ENCODE data around the gene ACR. TPM values are rescaled to one million over a fixed set of nuclear protein-coding genes. Genes with fewer than 3 reads are reported as not detected.

ACR gene
- total and polyA plus RNA-seq, 9 donors = 0.09 to 0.46 (median 0.19) TPM

- peaks cover 25% of the 10 kb centered on the region for H3K4me1 ChIP-seq (ENCODE audit: control insufficient read depth, insufficient read depth, low read length)
- H3K27ac ChIP-seq (ENCODE audit: low read length) = no peak overlapping the region
- no peak overlapping the region for H3K4me3 ChIP-seq (ENCODE audit: low read length)
- H3K27me3 ChIP-seq (ENCODE audit: control insufficient read depth, insufficient read depth, low read length) = peaks cover 21% of the 10 kb centered on the region
- no peaks in the 10 kb centered on the region for H3K36me3 ChIP-seq (ENCODE audit: control insufficient read depth, insufficient read depth, low read length)
- no peaks in the 10 kb centered on the region for H3K9me3 ChIP-seq (replicated peaks; ENCODE audit: control insufficient read depth, low read depth, low read length)
- no peak for DNase-seq
- WGBS (ENCODE audit: insufficient coverage) = 87% methylated on average over 12 of the region's 13 CpGs
Measured at GRCh38 chr22:50716290-50717024, 21.5 kb upstream of the ACR start.

DNA sequence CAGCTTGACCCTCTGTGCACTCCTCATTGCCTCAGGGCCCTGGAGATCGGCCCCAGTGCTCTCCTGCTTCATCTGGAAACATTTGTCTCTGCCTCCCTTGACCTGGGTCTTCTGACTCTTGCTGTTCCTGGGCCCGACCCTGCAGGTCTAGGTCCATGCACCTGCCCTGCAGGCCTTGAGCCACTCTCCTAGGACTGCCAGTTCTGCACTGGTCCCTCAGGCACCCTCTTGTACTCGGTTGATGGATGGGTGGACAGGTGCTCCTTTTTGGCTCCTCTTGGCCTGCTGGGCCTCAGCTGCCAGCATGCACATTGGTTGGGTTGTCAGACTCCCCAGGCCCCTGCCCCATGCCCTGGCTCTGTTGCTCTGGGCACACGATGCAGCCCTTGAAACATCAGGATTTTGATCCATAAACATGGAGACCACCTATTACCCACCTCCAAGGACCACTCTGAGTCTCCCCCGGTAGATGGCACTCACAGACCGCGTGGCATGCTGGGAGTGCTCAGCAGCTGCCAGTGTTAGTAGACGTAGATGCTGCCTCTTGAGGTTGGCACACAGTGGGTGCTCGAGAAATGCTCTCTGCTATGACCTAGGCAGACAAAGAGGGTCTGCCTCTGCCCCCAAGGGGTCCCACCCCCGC, 20.2 kb upstream of the ACR start:
- peak; percentile 43 for DNase-seq

GRCh38 chr22:50718352-50718709, 19.7 kb upstream of the ACR start:
- no peak for DNase-seq
- WGBS (ENCODE audit: insufficient coverage) = 90% methylated on average over 8 of the region's 10 CpGs
- H3K27ac ChIP-seq (ENCODE audit: low read length) = no peak overlapping the region
- peaks cover 28% of the 10 kb centered on the region for H3K27me3 ChIP-seq (ENCODE audit: control insufficient read depth, insufficient read depth, low read length)
- no peaks in the 10 kb centered on the region for H3K36me3 ChIP-seq (ENCODE audit: control insufficient read depth, insufficient read depth, low read length)
- peaks cover 17% of the 10 kb centered on the region for H3K4me1 ChIP-seq (ENCODE audit: control insufficient read depth, insufficient read depth, low read length)
- no peak overlapping the region for H3K4me3 ChIP-seq (ENCODE audit: low read length)
- H3K9me3 ChIP-seq (replicated peaks; ENCODE audit: control insufficient read depth, low read depth, low read length) = no peaks in the 10 kb centered on the region

More for the DNA sequence above, 20.2 kb upstream of the ACR start:
- no peaks in the 10 kb centered on the region for H3K36me3 ChIP-seq (ENCODE audit: control insufficient read depth, insufficient read depth, low read length)
- H3K4me3 ChIP-seq (ENCODE audit: low read length) = no peak overlapping the region
- WGBS (ENCODE audit: insufficient coverage) = 72% methylated on average over 9 of the region's 10 CpGs
- H3K4me1 ChIP-seq (ENCODE audit: control insufficient read depth, insufficient read depth, low read length) = peaks cover 17% of the 10 kb centered on the region
- no peaks in the 10 kb centered on the region for H3K9me3 ChIP-seq (replicated peaks; ENCODE audit: control insufficient read depth, low read depth, low read length)
- peaks cover 28% of the 10 kb centered on the region for H3K27me3 ChIP-seq (ENCODE audit: control insufficient read depth, insufficient read depth, low read length)
- H3K27ac ChIP-seq (ENCODE audit: low read length) = no peak overlapping the region

DNA sequence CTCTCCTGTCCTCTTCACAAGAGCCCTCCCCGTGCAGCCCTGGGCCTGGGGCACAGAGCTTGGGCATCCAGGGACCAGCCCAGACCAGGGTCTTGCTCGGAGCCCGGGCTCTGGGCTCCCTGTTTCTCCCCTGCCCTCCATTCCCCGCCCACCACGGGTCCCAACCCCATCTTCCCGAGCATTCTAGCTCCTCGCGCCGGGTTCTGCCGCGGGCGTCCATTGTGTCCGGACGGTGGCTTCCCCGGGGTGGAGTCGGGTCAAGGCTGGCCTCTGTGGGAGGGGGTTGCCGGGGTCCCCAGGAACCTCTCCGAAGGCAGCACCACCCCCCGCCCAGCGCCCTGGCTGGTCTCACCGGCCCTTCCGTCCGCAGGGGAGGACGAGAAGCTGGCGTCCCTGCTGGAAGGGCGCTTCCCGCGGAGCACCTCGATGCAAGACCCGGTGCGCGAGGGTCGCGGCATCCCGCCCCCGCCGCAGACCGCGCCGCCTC, 18.1 kb upstream of the ACR start:
- H3K4me3 ChIP-seq (ENCODE audit: low read length) = no peak overlapping the region
- no peak overlapping the region for H3K27ac ChIP-seq (ENCODE audit: low read length)
- no peaks in the 10 kb centered on the region for H3K36me3 ChIP-seq (ENCODE audit: control insufficient read depth, insufficient read depth, low read length)
- 17% methylated on average over 23 of the region's 40 CpGs for WGBS (ENCODE audit: insufficient coverage)
- DNase-seq = no peak
- H3K4me1 ChIP-seq (ENCODE audit: control insufficient read depth, insufficient read depth, low read length) = peaks cover 9% of the 10 kb centered on the region
- H3K27me3 ChIP-seq (ENCODE audit: control insufficient read depth, insufficient read depth, low read length) = peaks cover 28% of the 10 kb centered on the region
- H3K9me3 ChIP-seq (replicated peaks; ENCODE audit: control insufficient read depth, low read depth, low read length) = no peaks in the 10 kb centered on the region

GRCh38 chr22:50720301-50721256, 17.4 kb upstream of the ACR start:
- no peak for DNase-seq
- H3K27ac ChIP-seq (ENCODE audit: low read length) = no peak overlapping the region
- 21% methylated on average over 127 of the region's 132 CpGs for WGBS (ENCODE audit: insufficient coverage)
- H3K4me3 ChIP-seq (ENCODE audit: low read length) = no peak overlapping the region
- peaks cover 9% of the 10 kb centered on the region for H3K4me1 ChIP-seq (ENCODE audit: control insufficient read depth, insufficient read depth, low read length)
- peaks cover 2% of the 10 kb centered on the region for H3K36me3 ChIP-seq (ENCODE audit: control insufficient read depth, insufficient read depth, low read length)
- H3K9me3 ChIP-seq (replicated peaks; ENCODE audit: control insufficient read depth, low read depth, low read length) = no peaks in the 10 kb centered on the region
- H3K27me3 ChIP-seq (ENCODE audit: control insufficient read depth, insufficient read depth, low read length) = peaks cover 28% of the 10 kb centered on the region

GRCh38 chr22:50721257-50721844, 16.7 kb upstream of the ACR start:
- no peak overlapping the region for H3K4me3 ChIP-seq (ENCODE audit: low read length)
- peaks cover 2% of the 10 kb centered on the region for H3K36me3 ChIP-seq (ENCODE audit: control insufficient read depth, insufficient read depth, low read length)
- H3K9me3 ChIP-seq (replicated peaks; ENCODE audit: control insufficient read depth, low read depth, low read length) = no peaks in the 10 kb centered on the region
- H3K27me3 ChIP-seq (ENCODE audit: control insufficient read depth, insufficient read depth, low read length) = peaks cover 28% of the 10 kb centered on the region
- peaks cover 9% of the 10 kb centered on the region for H3K4me1 ChIP-seq (ENCODE audit: control insufficient read depth, insufficient read depth, low read length)
- no peak for DNase-seq
- 80% methylated on average over 31 of the region's 32 CpGs for WGBS (ENCODE audit: insufficient coverage)
- no peak overlapping the region for H3K27ac ChIP-seq (ENCODE audit: low read length)

GRCh38 chr22:50722048-50722701, 15.8 kb upstream of the ACR start:
- Histone ChIP-seq H3K4me1 (ENCODE audit: control insufficient read depth, insufficient read depth, low read length) (peaks cover 9% of the 10 kb centered on the region), H3K36me3 (ENCODE audit: control insufficient read depth, insufficient read depth, low read length) (peaks cover 2% of the 10 kb centered on the region), H3K27ac (ENCODE audit: low read length) (no peak overlapping the region), H3K4me3 (ENCODE audit: low read length) (no peak overlapping the region), H3K27me3 (ENCODE audit: control insufficient read depth, insufficient read depth, low read length) (peaks cover 28% of the 10 kb centered on the region), H3K9me3 (replicated peaks; ENCODE audit: control insufficient read depth, low read depth, low read length) (no peaks in the 10 kb centered on the region)
- 92% methylated on average over 31 of the region's 33 CpGs for WGBS (ENCODE audit: insufficient coverage)
- DNase-seq = no peak

DNA sequence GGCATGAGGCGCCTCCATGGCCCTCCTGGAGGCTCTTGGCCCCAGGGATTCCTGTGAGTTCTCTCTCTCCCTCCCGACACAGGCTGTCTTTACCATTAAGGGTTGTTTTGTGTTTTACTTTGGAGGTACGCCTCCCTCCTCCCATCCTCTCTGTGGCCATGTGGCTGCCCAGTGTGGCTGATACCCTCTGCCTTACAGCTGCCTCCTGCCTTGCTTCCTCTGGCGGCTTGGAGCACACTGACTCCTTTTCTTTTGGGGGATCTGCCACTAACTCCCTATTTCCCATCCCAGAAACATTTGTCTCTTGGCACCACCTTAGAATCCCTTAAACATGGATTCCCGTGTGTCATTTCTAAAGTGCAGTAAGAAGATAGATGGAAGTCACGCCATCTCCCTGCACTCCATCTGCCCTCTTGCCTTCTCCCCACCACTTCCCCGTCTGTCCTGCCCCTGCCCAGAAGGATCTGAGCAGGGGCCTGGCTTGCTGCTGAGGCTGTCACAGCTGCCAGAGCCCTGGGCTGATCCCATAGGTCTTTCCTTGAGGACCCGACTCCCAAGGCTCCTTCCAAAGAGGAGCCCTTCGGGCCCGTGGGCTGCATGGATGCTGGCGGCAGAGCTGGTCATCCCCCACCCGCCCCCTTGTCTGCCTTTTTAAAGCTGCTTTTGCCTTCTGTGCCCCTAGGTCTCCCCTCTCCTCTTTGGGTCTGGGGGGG, 15.1 kb upstream of the ACR start:
- Histone ChIP-seq H3K4me3 (ENCODE audit: low read length) (no peak overlapping the region), H3K27ac (ENCODE audit: low read length) (no peak overlapping the region), H3K36me3 (ENCODE audit: control insufficient read depth, insufficient read depth, low read length) (peaks cover 2% of the 10 kb centered on the region), H3K27me3 (ENCODE audit: control insufficient read depth, insufficient read depth, low read length) (peaks cover 28% of the 10 kb centered on the region), H3K4me1 (ENCODE audit: control insufficient read depth, insufficient read depth, low read length) (peaks cover 4% of the 10 kb centered on the region), H3K9me3 (replicated peaks; ENCODE audit: control insufficient read depth, low read depth, low read length) (no peaks in the 10 kb centered on the region)
- DNase-seq = no peak
- WGBS (ENCODE audit: insufficient coverage) = 90% methylated on average over 6 of the region's 12 CpGs

DNA sequence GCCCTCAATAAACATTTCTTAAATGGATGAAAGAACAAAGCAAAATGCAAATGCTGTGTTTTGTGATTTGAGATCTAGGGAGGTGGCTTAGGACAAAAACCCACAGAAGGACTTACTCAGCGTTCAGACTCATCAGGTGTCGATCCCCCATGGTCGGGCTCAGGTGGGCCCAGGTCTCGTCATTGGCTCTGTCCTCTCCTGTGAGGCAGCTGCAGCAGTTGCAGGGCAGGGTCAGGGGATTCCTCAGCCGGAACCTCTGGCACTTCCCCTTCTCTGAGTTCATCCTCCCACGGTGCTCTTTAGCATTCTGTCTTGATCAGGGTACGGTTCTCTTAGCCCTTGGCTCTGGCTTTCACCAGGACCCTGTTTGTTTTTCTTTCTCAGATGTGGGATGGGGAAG, 14.0 kb upstream of the ACR start:
- peaks cover 26% of the 10 kb centered on the region for H3K27me3 ChIP-seq (ENCODE audit: control insufficient read depth, insufficient read depth, low read length)
- DNase-seq = no peak
- H3K27ac ChIP-seq (ENCODE audit: low read length) = no peak overlapping the region
- H3K4me3 ChIP-seq (ENCODE audit: low read length) = no peak overlapping the region
- 91% methylated on average over 4 of the region's 7 CpGs for WGBS (ENCODE audit: insufficient coverage)
- H3K4me1 ChIP-seq (ENCODE audit: control insufficient read depth, insufficient read depth, low read length) = no peaks in the 10 kb centered on the region
- H3K36me3 ChIP-seq (ENCODE audit: control insufficient read depth, insufficient read depth, low read length) = peaks cover 4% of the 10 kb centered on the region
- no peaks in the 10 kb centered on the region for H3K9me3 ChIP-seq (replicated peaks; ENCODE audit: control insufficient read depth, low read depth, low read length)

Data from muscle of leg (tissue), 11 donors.